Coronary artery (tissue), 2 donors: ENCODE data around the gene KRTAP4-7.

ENCODE experiments used
- DNase-seq: peaks from one replicate; pipeline ENCODE4 v3.0.0-alpha.2; 2017; ENCODE audit warnings: low spot score
- H3K27ac ChIP-seq, 2 donors: fragments of 200-600 bp; sonication (generic); one replicate each; pipeline ENCODE4 v1.5.1; 2016 to 2019
- H3K4me3 ChIP-seq: fragments of 200-600 bp; sonication (generic); 2 replicates; pipeline ENCODE4 v1.5.1; 2016; ENCODE audit warnings: mild to moderate bottlenecking, moderate library complexity
- CTCF ChIP-seq: fragments of 200-600 bp; sonication (generic); IDR thresholded peaks from one replicate; pipeline ENCODE4 v1.5.1; 2019; ENCODE audit warnings: antibody characterized with exemption

KRTAP4-7 gene

GRCh38 chr17:41125064-41125463 is 41.1 kb downstream of the KRTAP4-7 start:
- H3K27ac ChIP-seq, result no peak overlapping the region
- TF ChIP-seq CTCF, result no peak
- no peak for DNase-seq
- no peak overlapping the region for H3K4me3 ChIP-seq

GRCh38 chr17:41126412-41126811 is 42.5 kb downstream of the KRTAP4-7 start:
- H3K27ac ChIP-seq, result no peak overlapping the region
- DNase-seq, result no peak
- TF ChIP-seq CTCF, result no peak
- no peak overlapping the region for H3K4me3 ChIP-seq

- Histone ChIP-seq H3K27ac (no peak overlapping the region), H3K4me3 (no peak overlapping the region)
- TF ChIP-seq CTCF, result no peak
- DNase-seq, result no peak
Observed at GRCh38 chr17:41127371-41127770, 43.4 kb downstream of the KRTAP4-7 start.

- no peak overlapping the region for H3K27ac ChIP-seq
- no peak for DNase-seq
Observed at GRCh38 chr17:41131979-41132378, 48.0 kb downstream of the KRTAP4-7 start.

GRCh38 chr17:41133880-41134735 is 50.2 kb downstream of the KRTAP4-7 start:
- no peak for DNase-seq
- Histone ChIP-seq H3K27ac (no peak overlapping the region), H3K4me3 (no peak overlapping the region)
- no peak for TF ChIP-seq CTCF

More at GRCh38 chr17:41131979-41132378, 48.0 kb downstream of the KRTAP4-7 start:
- TF ChIP-seq CTCF, result no peak
- no peak overlapping the region for H3K4me3 ChIP-seq
